GM04503 (cell line): Measurements from ENCODE around the gene SORBS1.

Source experiments
- DNase-seq: peaks from one replicate; pipeline ENCODE4 v3.0.0-alpha.2; 2012; ENCODE audit warnings: low read depth

The SORBS1 gene

DNA sequence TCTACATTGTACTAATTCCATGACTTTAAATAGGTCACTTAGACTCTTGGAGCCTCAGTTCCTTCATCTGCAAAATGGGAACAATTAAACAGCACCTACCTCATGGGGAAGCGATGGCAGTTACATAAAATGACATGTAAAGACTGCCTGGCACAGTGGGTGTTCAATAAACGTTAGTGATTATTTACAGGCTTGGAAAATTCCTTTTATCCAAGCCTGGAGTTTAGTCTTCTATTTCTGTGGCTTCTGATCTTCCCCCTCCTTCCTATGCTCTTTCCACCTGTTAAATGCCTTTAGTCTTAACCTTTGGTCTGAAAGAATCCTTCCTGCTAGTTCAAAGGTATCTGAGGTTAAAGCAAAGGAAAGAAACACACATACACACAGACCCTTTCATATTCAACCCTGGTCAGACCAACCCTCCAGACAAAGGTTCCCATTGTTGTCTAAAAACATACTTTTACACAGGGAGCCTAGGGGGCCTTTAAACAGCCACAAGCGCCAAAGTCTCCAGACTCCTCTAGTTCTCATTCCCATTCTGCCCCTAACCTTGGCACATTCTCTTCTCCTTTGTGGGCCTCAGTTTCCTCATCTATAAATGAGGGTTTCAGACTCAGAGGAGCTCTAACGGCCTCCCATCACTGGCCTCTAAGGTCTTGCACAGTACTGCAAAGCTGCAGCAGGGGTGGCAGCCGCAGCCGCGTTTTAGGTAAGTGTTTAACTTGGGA lies 21.4 kb downstream of the SORBS1 start:
- DNase-seq = no peak

GRCh38 chr10:95538412-95538811 lies 22.8 kb downstream of the SORBS1 start:
- no peak for DNase-seq

- no peak for DNase-seq
Measured at GRCh38 chr10:95537542-95537927, 23.6 kb downstream of the SORBS1 start.

DNA sequence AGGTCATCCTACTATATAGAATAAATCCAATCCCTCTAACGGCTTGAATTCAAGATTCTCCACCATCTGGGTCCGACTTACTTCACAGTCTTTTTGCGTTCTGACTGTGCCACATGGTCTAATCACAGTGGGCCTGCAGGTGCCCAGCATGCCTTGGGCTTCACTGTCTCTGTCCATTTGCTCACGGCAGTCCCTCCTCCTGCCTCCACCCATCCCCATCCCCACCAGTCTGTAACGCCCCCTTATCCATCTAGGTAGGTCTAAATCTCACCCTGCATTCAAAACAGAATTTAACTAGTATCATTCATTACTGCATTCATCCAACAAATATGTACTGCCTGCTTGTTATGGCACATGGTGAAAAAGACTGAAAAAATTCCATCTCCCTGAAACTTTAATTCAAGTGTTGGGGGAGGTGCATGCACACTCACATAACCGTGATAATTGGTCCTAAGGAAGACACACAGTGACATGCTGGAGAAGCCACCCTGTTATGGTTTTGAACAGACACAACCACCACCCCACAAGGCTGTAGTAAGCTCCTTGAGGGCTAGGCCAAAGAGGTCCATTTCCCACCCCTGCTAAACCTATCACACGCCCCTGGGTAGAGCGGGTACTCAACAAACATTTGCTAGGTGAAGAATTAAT lies 24.2 kb downstream of the SORBS1 start:
- DNase-seq = no peak

GRCh38 chr10:95536017-95536416 lies 25.2 kb downstream of the SORBS1 start:
- no peak for DNase-seq

DNA sequence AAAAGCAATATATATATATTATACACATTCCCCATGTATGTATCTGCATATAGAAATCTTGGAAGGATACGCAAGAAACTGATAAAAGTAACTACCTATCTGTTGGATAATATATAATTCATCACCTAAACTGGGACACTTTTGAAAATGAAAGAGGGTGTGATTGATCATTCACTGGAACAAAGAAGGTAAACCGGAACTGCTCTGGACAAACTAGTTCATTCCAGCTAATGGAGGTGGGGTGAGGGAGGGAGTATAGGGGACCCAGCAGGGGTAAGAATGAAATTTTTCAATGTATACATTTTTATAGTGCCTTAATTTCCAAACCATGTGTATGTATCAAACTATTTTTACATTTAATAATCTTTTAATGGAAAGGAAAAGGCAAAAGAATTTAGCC lies 25.6 kb downstream of the SORBS1 start:
- no peak for DNase-seq

GRCh38 chr10:95533590-95533989 lies 27.6 kb downstream of the SORBS1 start:
- no peak for DNase-seq

GRCh38 chr10:95532536-95532935 lies 28.6 kb downstream of the SORBS1 start:
- no peak for DNase-seq

DNA sequence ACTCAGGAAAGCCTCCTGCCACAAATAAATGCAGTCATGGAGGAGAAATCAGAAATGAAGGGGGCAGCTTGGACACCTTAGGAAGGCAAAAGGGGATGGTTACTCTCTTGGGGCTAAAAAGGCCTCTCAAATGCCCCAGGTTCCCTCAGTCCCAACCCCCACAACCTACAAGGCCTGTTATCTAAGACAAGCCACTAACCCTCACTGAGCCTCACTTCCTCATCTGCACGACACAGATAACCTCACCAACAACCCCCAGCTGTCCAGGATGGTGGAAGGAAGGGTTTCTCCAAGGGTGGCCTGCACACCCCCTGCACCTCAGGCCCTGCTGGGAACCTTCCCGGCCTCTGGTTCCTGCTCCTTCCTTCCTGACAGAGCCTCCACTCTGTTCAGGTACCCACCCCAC lies 29.2 kb downstream of the SORBS1 start:
- DNase-seq = no peak

DNA sequence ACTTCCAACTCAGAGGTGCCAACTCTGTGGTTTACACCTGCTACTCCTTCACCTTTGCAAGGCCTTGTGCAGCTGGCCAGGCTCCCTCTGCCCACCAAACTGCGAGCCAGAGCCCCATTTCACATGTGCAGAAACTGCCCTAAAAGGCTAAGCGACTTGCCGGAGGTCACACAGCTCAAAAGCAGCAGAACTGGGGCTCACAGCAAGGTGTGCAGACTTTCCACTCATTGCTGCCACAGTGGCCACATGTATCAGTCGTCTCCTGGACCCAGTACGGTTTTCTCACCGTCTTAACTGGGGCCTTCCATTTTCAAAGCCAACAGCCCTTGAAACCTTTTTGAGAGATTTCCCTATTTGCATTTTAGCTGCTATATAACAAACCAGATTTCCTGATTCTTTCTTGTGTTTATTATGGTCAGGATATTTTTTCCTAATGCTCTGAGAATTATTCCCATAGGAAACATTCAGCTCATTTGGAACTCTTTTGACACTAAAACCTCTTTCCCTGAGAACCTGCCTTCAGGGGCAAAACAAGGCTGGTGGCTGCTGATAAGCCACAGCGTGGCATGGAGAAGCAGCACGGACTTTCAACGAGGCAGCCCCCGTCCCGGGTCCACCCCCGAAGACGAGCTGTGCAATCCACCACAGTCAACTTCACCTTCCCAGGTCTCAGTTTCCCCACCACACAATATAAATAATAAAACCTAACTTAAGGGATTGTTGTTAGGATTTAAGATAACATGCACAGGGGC lies 29.9 kb downstream of the SORBS1 start:
- DNase-seq = no peak

GRCh38 chr10:95530561-95530960 lies 30.6 kb downstream of the SORBS1 start:
- no peak for DNase-seq

DNA sequence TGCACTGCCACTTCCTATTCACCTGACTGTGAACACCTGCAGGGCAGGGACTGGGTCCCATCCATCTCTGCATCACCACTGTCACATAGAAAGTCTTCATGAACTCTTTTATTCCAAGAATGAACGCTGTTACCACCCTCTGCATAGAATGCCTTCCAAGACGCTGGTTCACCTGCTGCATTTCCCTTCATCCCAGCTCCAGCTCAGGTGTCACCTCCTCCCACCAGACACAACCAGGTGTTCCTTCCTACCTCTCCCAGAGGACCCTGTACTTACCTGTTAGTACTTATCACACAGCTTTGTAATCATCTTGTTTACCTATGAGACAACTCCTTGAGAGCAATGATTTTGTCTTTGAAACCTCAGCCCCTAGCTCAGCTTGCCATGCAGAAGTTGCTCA lies 31.1 kb downstream of the SORBS1 start:
- no peak for DNase-seq

GRCh38 chr10:95526044-95526443 lies 35.1 kb downstream of the SORBS1 start:
- DNase-seq = no peak

- DNase-seq = no peak
Measured at GRCh38 chr10:95525033-95525418, 36.1 kb downstream of the SORBS1 start.

- DNase-seq = no peak
Measured at GRCh38 chr10:95524358-95525032, 36.7 kb downstream of the SORBS1 start.

DNA sequence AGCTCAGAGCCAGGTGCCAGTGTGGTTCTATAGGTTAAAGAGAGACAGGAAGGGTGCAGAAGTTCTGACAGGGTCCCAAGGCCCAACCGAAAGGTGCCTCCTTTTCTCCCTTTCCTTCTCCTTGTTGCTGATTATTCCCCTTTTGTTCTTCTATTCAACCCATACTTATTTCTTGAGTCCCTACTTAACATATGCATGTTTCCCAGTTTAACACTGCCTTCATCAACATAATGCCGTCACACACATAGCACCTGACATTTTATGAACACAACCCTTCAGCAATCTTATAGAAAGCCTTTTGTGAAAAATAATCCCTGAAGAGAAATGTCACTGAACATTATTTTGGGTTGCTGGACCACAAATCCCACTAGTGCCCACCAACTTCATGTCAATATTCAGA lies 39.1 kb downstream of the SORBS1 start:
- DNase-seq = no peak

DNA sequence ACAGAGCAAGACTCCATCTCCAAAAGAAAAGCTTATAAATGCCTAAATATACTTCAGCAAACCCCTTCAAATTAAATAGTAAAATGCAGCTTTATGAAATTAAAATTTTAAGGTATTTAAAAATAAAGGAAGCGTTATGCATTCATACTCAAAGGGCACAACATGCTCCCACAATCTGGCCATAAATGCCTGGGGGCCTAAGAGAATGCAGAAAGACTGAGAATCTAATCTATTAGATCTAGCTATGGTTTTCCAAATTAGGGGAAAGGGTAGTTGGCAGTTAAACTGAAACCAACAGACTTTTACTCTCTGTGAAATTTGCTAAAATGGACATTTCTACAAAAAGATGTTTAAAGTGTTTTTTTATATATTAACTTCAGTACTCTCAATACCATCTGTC lies 40.6 kb downstream of the SORBS1 start:
- DNase-seq = no peak

- DNase-seq = no peak
Measured at GRCh38 chr10:95518455-95519452, 42.4 kb downstream of the SORBS1 start.

DNA sequence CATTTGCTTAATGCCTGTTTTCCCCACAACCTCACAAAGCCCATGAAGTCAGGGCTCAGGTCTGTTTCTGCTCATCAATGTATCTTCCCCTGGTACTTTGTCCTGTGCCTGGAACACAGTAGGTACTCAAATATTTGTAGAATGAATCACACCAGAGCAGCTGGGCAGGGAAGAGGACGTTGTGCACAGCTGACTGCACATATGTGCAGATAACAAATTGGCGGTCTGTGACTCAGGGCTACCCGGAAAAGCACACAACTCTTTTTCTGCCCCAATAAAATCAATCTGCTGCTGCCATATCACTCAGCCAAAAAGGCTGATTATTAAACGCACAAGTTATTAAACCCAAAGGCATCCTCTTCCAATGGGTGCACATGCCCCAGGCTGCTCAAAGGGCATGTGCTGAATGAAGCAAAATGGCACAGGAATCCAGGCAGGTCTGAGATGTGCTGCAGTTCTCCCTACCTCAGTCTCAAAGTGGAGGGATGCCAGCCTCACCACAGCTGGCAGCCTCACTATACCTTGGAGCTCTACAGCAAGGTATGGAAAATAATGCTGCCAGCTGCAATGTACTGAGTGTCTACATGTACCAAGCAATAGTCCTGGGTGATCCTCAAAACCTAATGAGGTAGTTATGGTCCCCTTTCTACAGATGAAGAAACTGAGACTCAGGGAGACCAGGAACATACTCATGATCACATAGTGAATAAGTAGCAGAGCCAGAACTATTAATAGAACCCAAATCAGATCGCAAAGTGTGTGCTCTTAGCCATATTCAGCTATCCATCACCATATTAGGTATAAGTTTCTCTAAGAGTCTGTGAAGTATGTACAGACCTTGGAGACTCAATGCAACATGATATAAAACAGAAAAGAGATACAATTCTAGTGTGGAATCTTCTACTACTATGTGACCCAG lies 43.4 kb downstream of the SORBS1 start:
- DNase-seq = no peak

GRCh38 chr10:95516774-95517373 lies 44.3 kb downstream of the SORBS1 start:
- no peak for DNase-seq
